Activated T-cell treated with anti-CD3 and anti-CD28 coated beads, Interleukin-2, amount 50 U/mL, for 48 hours (primary cell): Measurements from ENCODE around the gene TSPYL1.
A peak's percentile ranks its signal among the peaks of the same experiment; 100 is the strongest.

Source experiments
- DNase-seq, 2 experiments: peaks; one replicate each; pipeline ENCODE4 v3.0.0-alpha.2; 2020

Gene TSPYL1

GRCh38 chr6:116256694-116257093 lies 23.0 kb downstream of the TSPYL1 start:
- DNase-seq = no peak

- DNase-seq = no peak
These were observed 24.4 kb downstream of the TSPYL1 start for GRCh38 chr6:116255246-116255800.

GRCh38 chr6:116254297-116255056 lies 25.3 kb downstream of the TSPYL1 start:
- DNase-seq = no peak

- peak; percentile 90 to 91 for DNase-seq
These were observed 26.0 kb downstream of the TSPYL1 start, which contains the start of gene TSPYL4 for GRCh38 chr6:116253505-116254296. TSS of gene TSPYL4 (minus strand) at chr6:116254075. CDS start at chr6:116254008, 67 bp downstream.

- DNase-seq = no peak
These were observed 26.6 kb downstream of the TSPYL1 start for GRCh38 chr6:116253188-116253504.

- DNase-seq = no peak
These were observed 28.0 kb downstream of the TSPYL1 start for GRCh38 chr6:116251568-116252384.

- no peak for DNase-seq
These were observed 31.2 kb downstream of the TSPYL1 start for GRCh38 chr6:116248577-116248976.

- no peak for DNase-seq
These were observed 32.4 kb downstream of the TSPYL1 start for GRCh38 chr6:116247285-116247684.

GRCh38 chr6:116246089-116246488 lies 33.6 kb downstream of the TSPYL1 start:
- DNase-seq = no peak

- no peak for DNase-seq
These were observed 35.4 kb downstream of the TSPYL1 start for GRCh38 chr6:116244284-116244683.

- no peak for DNase-seq
These were observed 39.9 kb downstream of the TSPYL1 start for GRCh38 chr6:116239856-116240255.

GRCh38 chr6:116239256-116239655 lies 40.5 kb downstream of the TSPYL1 start:
- DNase-seq = no peak

GRCh38 chr6:116238083-116238482 lies 41.6 kb downstream of the TSPYL1 start:
- no peak for DNase-seq

GRCh38 chr6:116234689-116235088 lies 45.0 kb downstream of the TSPYL1 start:
- no peak for DNase-seq

- DNase-seq = peak in 1 of 2 experiments; percentile 40
These were observed 50.3 kb downstream of the TSPYL1 start for GRCh38 chr6:116229287-116229913.
